Esophagus squamous epithelium (tissue), 5 donors: ENCODE data around the gene BCAR1. TPM values are rescaled to one million over a fixed set of nuclear protein-coding genes. Genes with fewer than 3 reads are reported as not detected.
"Not testable (repeated sequence)": the region's sequence is repeated elsewhere in the genome, so short reads cannot be mapped to it uniquely, and the experiment has no call there.

ENCODE experiments used
- DNase-seq: peaks from one replicate; lab custom pipeline; 2025; lab: John Stamatoyannopoulos, UW
- H3K27ac ChIP-seq, 4 donors: fragments of 200-600 bp; sonication (generic); one replicate each; pipeline ENCODE4 v1.5.1; 2016 to 2019; ENCODE audit warnings: mild to moderate bottlenecking in 1 of 4
- H3K27me3 ChIP-seq, 4 donors: fragments of 200-600 bp; sonication (generic); 1 replicate in 3 of 4; 2 replicates in 1 of 4; pipeline versions ENCODE4 v1.5.1 to v1.6.0; 2017 to 2021; ENCODE audit warnings: antibody characterized with exemption in 1 of 4
- H3K36me3 ChIP-seq, 3 donors: fragments of 200-600 bp; sonication (generic); one replicate each; pipeline ENCODE4 v1.5.1; 2016 to 2019
- H3K4me1 ChIP-seq, 3 donors: fragments of 200-600 bp; sonication (generic); one replicate each; pipeline ENCODE4 v1.5.1; 2017 to 2019
- H3K4me3 ChIP-seq, 4 donors: fragments of 200-600 bp; sonication (generic); 1 replicate in 3 of 4; 2 replicates in 1 of 4; pipeline ENCODE4 v1.5.1; 2016 to 2019; ENCODE audit warnings: mild to moderate bottlenecking in 2 of 4, moderate library complexity in 1 of 4
- H3K9me3 ChIP-seq, 3 donors: fragments of 200-600 bp; sonication (generic); one replicate each; pipeline ENCODE4 v1.5.1; 2016 to 2019
- POLR2A ChIP-seq, 4 donors: fragments of 450-650 bp; IDR thresholded peaks; one replicate each; pipeline ENCODE4 v1.6.1; 2017; ENCODE audit warnings: antibody characterized with exemption in 4 of 4, mild to moderate bottlenecking in 4 of 4, moderate library complexity in 3 of 4
- WGBS, 2 donors: methylation state at CpG; one replicate each; pipeline ENCODE4 v1.1.5; 2018; 5-methylcytosine and 5-hydroxymethylcytosine counted together
- intact Hi-C: fragments of 100-400 bp; cut with DNase I; formaldehyde crosslinking; loops from one replicate; pipeline ENCODE4 v1.15.0; 2022
- total RNA-seq, 4 donors: library from RNA; depleted of rRNA; stranded (reverse); fragments of >200 nt; gene quantifications; one replicate each; pipeline ENCODE4 v1.1.0, GENCODE V29; 2016
- TF ChIP-seq, protein P1 (sequence below), 6 experiments: fragments of 450-650 bp in 4 of 6; fragments of 200-600 bp in 2 of 6; sonication (generic) in 2 of 6; IDR thresholded peaks; one replicate each; pipeline ENCODE4 v1.5.1; 2016 to 2019; ENCODE audit warnings: antibody characterized with exemption in 6 of 6, mild to moderate bottlenecking in 4 of 6, moderate library complexity in 4 of 6
- donor health status: DM: yes; HTN: yes; CAD: no.

BCAR1 gene
- total RNA-seq, 4 donors from 2014 or later, result 26.8 to 51.9 (median 32.1) TPM

DNA sequence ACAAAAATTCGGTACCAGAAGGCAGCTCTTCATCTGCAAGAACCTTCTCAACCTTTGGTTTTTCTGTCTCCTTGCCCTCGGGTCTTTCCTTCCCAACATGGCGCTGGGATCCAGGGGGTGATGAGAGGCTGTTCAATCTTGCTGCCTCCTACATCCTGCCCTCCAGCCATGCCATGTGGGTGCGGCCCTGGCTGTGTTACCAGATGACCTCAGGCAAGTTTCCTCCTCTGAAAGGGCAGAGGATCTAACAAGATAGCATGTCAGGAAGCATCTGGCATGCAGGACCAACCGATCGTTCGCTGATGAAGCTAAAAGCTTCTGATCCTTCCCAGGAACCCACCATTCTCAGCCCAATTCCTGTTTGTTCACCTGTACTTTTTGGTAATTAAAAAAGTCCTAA is 36.8 kb upstream of the BCAR1 start:
- no peak for DNase-seq
- Histone ChIP-seq H3K36me3 (peaks cover 2 to 37% (median 6%) of the 10 kb centered on the region in 3 donors), H3K27ac (peak overlapping the region in 3 of 4 donors; percentile 36 to 70 (median 61)), H3K4me3 (no peak overlapping the region), H3K27me3 (no peaks in the 10 kb centered on the region), H3K4me1 (peaks cover 0 to 31% (median 14%) of the 10 kb centered on the region in 3 donors), H3K9me3 (no peaks in the 10 kb centered on the region)
- 42 to 50% methylated on average over 6 to 7 of the region's 7 CpGs for WGBS, 2 donors
- TF ChIP-seq, protein P1, sequence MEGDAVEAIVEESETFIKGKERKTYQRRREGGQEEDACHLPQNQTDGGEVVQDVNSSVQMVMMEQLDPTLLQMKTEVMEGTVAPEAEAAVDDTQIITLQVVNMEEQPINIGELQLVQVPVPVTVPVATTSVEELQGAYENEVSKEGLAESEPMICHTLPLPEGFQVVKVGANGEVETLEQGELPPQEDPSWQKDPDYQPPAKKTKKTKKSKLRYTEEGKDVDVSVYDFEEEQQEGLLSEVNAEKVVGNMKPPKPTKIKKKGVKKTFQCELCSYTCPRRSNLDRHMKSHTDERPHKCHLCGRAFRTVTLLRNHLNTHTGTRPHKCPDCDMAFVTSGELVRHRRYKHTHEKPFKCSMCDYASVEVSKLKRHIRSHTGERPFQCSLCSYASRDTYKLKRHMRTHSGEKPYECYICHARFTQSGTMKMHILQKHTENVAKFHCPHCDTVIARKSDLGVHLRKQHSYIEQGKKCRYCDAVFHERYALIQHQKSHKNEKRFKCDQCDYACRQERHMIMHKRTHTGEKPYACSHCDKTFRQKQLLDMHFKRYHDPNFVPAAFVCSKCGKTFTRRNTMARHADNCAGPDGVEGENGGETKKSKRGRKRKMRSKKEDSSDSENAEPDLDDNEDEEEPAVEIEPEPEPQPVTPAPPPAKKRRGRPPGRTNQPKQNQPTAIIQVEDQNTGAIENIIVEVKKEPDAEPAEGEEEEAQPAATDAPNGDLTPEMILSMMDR (IDR thresholded peaks at IDR 0.05), result no peak
- TF ChIP-seq POLR2A (IDR thresholded peaks at IDR 0.05), result no peak
- intact Hi-C loops, result no loop called here

DNA sequence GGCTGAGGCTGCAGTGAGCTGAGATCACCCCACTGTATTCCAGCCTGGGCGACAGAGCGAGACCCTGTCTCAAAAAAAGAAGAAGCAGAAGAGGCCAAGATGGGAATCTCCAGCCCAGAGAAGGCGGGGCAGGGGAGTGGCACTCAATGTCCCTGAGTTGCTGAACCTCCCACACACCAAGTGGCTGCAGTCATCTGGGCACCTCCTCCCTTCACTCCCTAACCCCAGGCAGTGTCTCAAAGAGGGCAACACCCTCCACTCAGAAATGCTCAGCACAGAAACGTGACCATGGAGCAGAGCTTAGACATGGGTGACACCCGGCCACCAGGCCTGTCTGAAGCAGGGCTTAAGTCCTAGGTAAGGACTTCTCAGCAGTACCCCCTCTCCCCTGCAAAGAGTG is 36.3 kb upstream of the BCAR1 start:
- Histone ChIP-seq H3K27me3 (no peaks in the 10 kb centered on the region), H3K4me3 (no peak overlapping the region)

DNA sequence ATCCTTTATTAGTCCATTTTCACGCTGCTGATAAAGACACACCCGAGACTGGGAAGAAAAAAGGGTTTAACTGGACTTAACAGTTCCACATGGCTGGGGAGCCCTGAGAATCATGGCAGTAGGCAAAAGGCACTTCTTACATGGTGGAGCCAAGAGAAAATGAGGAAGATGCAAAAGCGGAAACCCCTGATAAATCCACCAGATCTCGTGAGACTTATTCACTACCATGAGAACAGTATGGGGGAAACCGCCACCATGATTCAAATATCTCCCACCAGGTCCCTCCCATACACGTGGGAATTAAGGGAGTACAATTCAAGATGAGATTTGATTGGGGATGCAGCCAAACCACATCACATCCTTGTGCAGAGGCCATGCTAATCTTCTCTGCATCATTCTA is 35.0 kb upstream of the BCAR1 start:
- WGBS, 2 donors, result 73 to 89% methylated on average over 6 of the region's 6 CpGs
- TF ChIP-seq, protein P1 (IDR thresholded peaks at IDR 0.05), result no peak
- TF ChIP-seq POLR2A (IDR thresholded peaks at IDR 0.05), result no peak
- intact Hi-C loops, result no loop called here
- Histone ChIP-seq H3K27ac (no peak overlapping the region), H3K4me1 (peaks cover 0 to 37% (median 20%) of the 10 kb centered on the region in 3 donors), H3K27me3 (no peaks in the 10 kb centered on the region), H3K4me3 (no peak overlapping the region), H3K9me3 (no peaks in the 10 kb centered on the region), H3K36me3 (peaks cover 0 to 19% (median 0%) of the 10 kb centered on the region in 3 donors)
- no peak for DNase-seq

More for the DNA sequence above, 36.3 kb upstream of the BCAR1 start:
- intact Hi-C loops, result no loop called here
- WGBS, 2 donors, result 75 to 97% methylated on average over 3 to 5 of the region's 5 CpGs
- H3K4me1 ChIP-seq, result peaks cover 0 to 31% (median 14%) of the 10 kb centered on the region in 3 donors
- peaks cover 0 to 32% (median 5%) of the 10 kb centered on the region in 3 donors for H3K36me3 ChIP-seq
- H3K9me3 ChIP-seq, result no peaks in the 10 kb centered on the region
- no peak for DNase-seq
- TF ChIP-seq, protein P1 (IDR thresholded peaks at IDR 0.05), result no peak
- no peak for TF ChIP-seq POLR2A (IDR thresholded peaks at IDR 0.05)
- peak overlapping the region in 2 of 4 donors; percentile 61 to 70 for H3K27ac ChIP-seq

DNA sequence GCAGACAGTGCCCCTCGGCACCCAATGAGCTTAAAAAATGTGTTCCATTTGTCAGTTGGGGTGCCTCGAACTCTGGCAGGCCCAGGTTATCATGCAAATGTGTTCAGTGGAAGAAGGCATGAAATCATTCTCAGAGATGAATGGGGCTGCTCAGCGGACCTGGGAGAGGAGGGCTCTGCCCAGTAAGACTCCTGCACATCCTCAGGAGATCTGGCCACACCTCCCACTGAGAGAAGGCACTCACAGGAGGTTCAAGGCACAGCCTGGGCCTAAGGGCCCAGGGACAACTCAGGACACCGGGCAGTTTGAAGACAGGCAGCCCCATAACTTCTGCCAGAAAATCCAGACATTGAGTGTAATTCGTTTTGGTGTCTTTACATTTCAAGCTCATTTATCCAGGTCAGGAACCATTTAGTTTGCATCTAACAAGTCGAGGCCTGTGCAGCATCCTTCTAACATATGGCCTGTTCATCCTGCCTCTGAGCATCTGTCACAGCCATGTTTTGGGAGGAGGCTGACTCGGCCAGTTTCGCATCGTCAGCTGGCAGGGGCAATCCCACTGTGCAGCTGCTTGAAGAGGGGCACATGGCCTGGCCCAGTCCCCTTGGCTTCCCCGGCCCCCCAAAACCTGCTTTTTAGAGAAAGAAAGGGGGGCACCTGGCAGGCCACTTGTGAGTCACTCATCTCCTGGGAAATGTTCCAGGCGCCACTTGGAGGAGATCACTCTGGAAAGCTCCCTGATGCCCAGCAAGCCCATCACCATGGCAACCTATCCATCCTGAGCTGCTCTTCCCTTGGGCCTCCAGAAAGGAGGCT is 31.2 kb upstream of the BCAR1 start:
- Histone ChIP-seq H3K4me3 (no peak overlapping the region), H3K27ac (peak overlapping the region in 1 of 4 donors; percentile 3), H3K27me3 (no peaks in the 10 kb centered on the region), H3K36me3 (no peaks in the 10 kb centered on the region), H3K9me3 (no peaks in the 10 kb centered on the region), H3K4me1 (peaks cover 4 to 48% (median 15%) of the 10 kb centered on the region in 3 donors)
- WGBS, 2 donors, result 54 to 60% methylated on average over 7 of the region's 11 CpGs
- TF ChIP-seq, protein P1 (IDR thresholded peaks at IDR 0.05), result no peak
- TF ChIP-seq POLR2A (IDR thresholded peaks at IDR 0.05), result no peak
- DNase-seq, result no peak
- intact Hi-C loops, result no loop called here

DNA sequence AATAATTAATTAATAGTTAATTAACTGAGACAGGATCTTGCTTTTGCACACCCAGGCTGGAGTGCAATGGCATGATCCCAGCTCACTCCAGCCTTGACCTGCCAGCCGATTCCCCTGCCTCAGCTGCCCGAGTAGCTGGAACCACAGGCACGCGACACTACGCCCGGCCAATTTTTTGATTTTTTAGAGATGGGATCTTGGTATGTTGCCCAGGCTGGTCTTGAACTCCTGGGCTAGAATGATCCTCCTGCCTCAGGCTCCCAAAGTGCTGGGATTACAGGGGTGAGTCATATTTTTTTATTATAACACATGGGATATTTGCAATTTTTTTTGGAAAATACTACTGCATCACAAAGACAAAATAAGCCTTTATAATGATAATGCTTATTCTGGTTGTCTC is 30.4 kb upstream of the BCAR1 start:
- no peak overlapping the region for H3K27ac ChIP-seq
- peaks cover 4 to 44% (median 12%) of the 10 kb centered on the region in 3 donors for H3K4me1 ChIP-seq
- TF ChIP-seq POLR2A (IDR thresholded peaks at IDR 0.05), result no peak
- TF ChIP-seq, protein P1 (IDR thresholded peaks at IDR 0.05), result no peak
- DNase-seq, result no peak
- H3K27me3 ChIP-seq, result no peaks in the 10 kb centered on the region
- no peaks in the 10 kb centered on the region for H3K9me3 ChIP-seq
- WGBS, 2 donors, result 33 to 70% methylated on average over 2 to 6 of the region's 6 CpGs
- H3K4me3 ChIP-seq, result no peak overlapping the region
- H3K36me3 ChIP-seq, result no peaks in the 10 kb centered on the region
- intact Hi-C loops, result no loop called here

DNA sequence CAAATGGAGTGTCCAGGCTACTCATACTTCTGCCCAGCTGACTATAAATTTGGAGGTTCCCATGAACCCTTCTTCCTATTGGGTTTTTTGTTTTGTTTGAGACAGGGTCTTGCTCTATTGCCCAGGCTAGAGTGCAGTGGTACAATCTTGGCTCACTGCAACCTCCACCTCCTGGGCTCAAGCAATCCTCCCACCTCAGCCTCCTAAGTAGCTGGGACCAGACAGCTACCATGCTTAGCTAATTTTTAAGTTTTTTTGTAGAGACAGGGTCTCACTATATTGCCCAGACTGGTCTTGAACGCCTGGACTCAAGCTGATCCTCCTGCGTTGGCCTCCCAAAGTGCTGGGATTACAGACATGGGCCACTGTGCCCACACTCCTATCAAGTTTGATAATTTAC is 29.6 kb upstream of the BCAR1 start:
- H3K4me3 ChIP-seq, H3K27ac ChIP-seq, H3K36me3 ChIP-seq, H3K9me3 ChIP-seq, DNase-seq, intact Hi-C loops, H3K27me3 ChIP-seq: not testable (repeated sequence)
- H3K4me1 ChIP-seq, result peaks cover 4 to 44% (median 12%) of the 10 kb centered on the region in 3 donors
- 80% methylated on average over 1 of the region's 2 CpGs; no CpG with 5 or more reads in 1 of the 2 donors for WGBS, 2 donors
